WTC11 (cell line): Measurements from ENCODE around the gene KRTAP4-16. TPM values are rescaled to one million over a fixed set of nuclear protein-coding genes. Genes with fewer than 3 reads are reported as not detected.
"Not testable (repeated sequence)": the region's sequence is repeated elsewhere in the genome, so short reads cannot be mapped to it uniquely, and the experiment has no call there.

ENCODE experiments used
- ATAC-seq: fragments of 200-7000 bp; cut with Tn5 transposase; 2 replicates; pipeline ENCODE4 v1.10.0; 2021; ENCODE audit warnings: mild to moderate bottlenecking, moderate library complexity
- CTCF ChIA-PET: fragments of 300-600 bp; sonication (Branson Sonifier 250); formaldehyde crosslinking; loops from one replicate; lab custom pipeline; 2021; ENCODE audit warnings: antibody characterized with exemption; lab: Charles Lee
- POLR2A ChIA-PET: fragments of 350-600 bp; sonication (Branson Sonifier 250); formaldehyde crosslinking; loops from one replicate; lab custom pipeline; 2021; ENCODE audit warnings: antibody characterized with exemption; lab: Charles Lee
- DNase-seq: peaks from one replicate; pipeline ENCODE4 v3.0.0; 2021; ENCODE audit warnings: low spot score
- H3K27ac Mint-ChIP-seq: 2 replicates; pipeline ENCODE4 v1.8.0; 2021; ENCODE audit warnings: mixed read lengths
- H3K27me3 Mint-ChIP-seq: 2 replicates; pipeline ENCODE4 v1.8.0; 2021; ENCODE audit warnings: low read depth, mild to moderate bottlenecking, moderate library complexity, mixed read lengths
- H3K36me3 Mint-ChIP-seq: 2 replicates; pipeline ENCODE4 v1.8.0; 2021; ENCODE audit warnings: mixed read lengths
- H3K4me1 Mint-ChIP-seq: 2 replicates; pipeline ENCODE4 v1.8.0; 2022; ENCODE audit warnings: mixed read lengths
- H3K4me3 Mint-ChIP-seq: 2 replicates; pipeline ENCODE4 v1.8.0; 2021; ENCODE audit warnings: mild to moderate bottlenecking, moderate library complexity, mixed read lengths
- H3K9me3 Mint-ChIP-seq: 2 replicates; pipeline ENCODE4 v1.8.0; 2021; ENCODE audit warnings: mixed read lengths
- CREM ChIP-seq: sonication (generic); formaldehyde crosslinking; IDR thresholded peaks from 2 replicates; pipeline ENCODE4 v1.8.1; 2022; ENCODE audit warnings: mild to moderate bottlenecking, missing genetic modification reagents, moderate library complexity
- ELF4 ChIP-seq: sonication (generic); formaldehyde crosslinking; IDR thresholded peaks from 2 replicates; pipeline ENCODE4 v1.8.1; 2022; ENCODE audit warnings: low read depth, mild to moderate bottlenecking, moderate library complexity, missing genetic modification reagents
- EMX1 ChIP-seq: fragments of 250-450 bp; sonication (Bioruptor Pico); IDR thresholded peaks from 2 replicates; pipeline ENCODE4 v1.8.0; 2021; ENCODE audit warnings: mild to moderate bottlenecking
- ESRRA ChIP-seq: sonication (generic); formaldehyde crosslinking; IDR thresholded peaks from 2 replicates; pipeline ENCODE4 v1.8.1; 2022; ENCODE audit warnings: mild to moderate bottlenecking, missing genetic modification reagents, borderline replicate concordance
- GABPB1 ChIP-seq: sonication (generic); formaldehyde crosslinking; IDR thresholded peaks from 2 replicates; pipeline ENCODE4 v1.8.1; 2023; ENCODE audit warnings: mild to moderate bottlenecking, missing genetic modification reagents
- GTF2I ChIP-seq: fragments of 250-450 bp; sonication (Bioruptor Pico); conservative IDR thresholded peaks from 2 replicates; pipeline ENCODE4 v1.4.0; 2021; ENCODE audit warnings: mild to moderate bottlenecking
- IRF2 ChIP-seq: sonication (generic); formaldehyde crosslinking; IDR thresholded peaks from 2 replicates; pipeline ENCODE4 v1.8.0; 2022; ENCODE audit warnings: low read depth, missing genetic modification reagents, borderline replicate concordance
- MXD4 ChIP-seq: fragments of 250-450 bp; sonication (Bioruptor Pico); IDR thresholded peaks from 2 replicates; pipeline ENCODE4 v1.8.0; 2021; ENCODE audit warnings: mild to moderate bottlenecking, moderate library complexity, borderline replicate concordance
- NFATC4 ChIP-seq: fragments of 250-450 bp; sonication (Bioruptor Pico); IDR thresholded peaks from 2 replicates; pipeline ENCODE4 v1.9.0; 2021; ENCODE audit warnings: mild to moderate bottlenecking
- NR2C2 ChIP-seq: sonication (generic); formaldehyde crosslinking; IDR thresholded peaks from 2 replicates; pipeline ENCODE4 v1.8.0; 2022; ENCODE audit warnings: mild to moderate bottlenecking, missing genetic modification reagents
- RORB ChIP-seq: fragments of 250-450 bp; sonication (Bioruptor Pico); IDR thresholded peaks from 2 replicates; pipeline ENCODE4 v1.9.0; 2021; ENCODE audit warnings: mild to moderate bottlenecking
- SMAD4 ChIP-seq: sonication (generic); formaldehyde crosslinking; IDR thresholded peaks from 2 replicates; pipeline ENCODE4 v1.8.0; 2022; ENCODE audit warnings: mild to moderate bottlenecking, missing genetic modification reagents
- SP1 ChIP-seq: sonication (generic); formaldehyde crosslinking; conservative IDR thresholded peaks from 2 replicates; pipeline ENCODE4 v1.8.1; 2022; ENCODE audit warnings: missing genetic modification reagents
- TEAD4 ChIP-seq: sonication (generic); formaldehyde crosslinking; IDR thresholded peaks from 2 replicates; pipeline ENCODE4 v1.8.0; 2022; ENCODE audit warnings: mild to moderate bottlenecking, missing genetic modification reagents
- ZBTB21 ChIP-seq: sonication (generic); formaldehyde crosslinking; IDR thresholded peaks from 2 replicates; pipeline ENCODE4 v1.8.1; 2023; ENCODE audit warnings: mild to moderate bottlenecking, missing genetic modification reagents, borderline replicate concordance
- ZNF219 ChIP-seq: sonication (generic); formaldehyde crosslinking; IDR thresholded peaks from 2 replicates; pipeline ENCODE4 v1.8.0; 2023; ENCODE audit warnings: missing genetic modification reagents, mild to moderate bottlenecking, borderline replicate concordance
- ZNF263 ChIP-seq: sonication (generic); formaldehyde crosslinking; IDR thresholded peaks from 2 replicates; pipeline ENCODE4 v1.8.1; 2022; ENCODE audit warnings: low read depth, mild to moderate bottlenecking, moderate library complexity, missing genetic modification reagents
- ZNF423 ChIP-seq: fragments of 250-450 bp; sonication (Bioruptor Pico); IDR thresholded peaks from 2 replicates; pipeline ENCODE4 v2.1.2; 2022; ENCODE audit warnings: mild to moderate bottlenecking, moderate library complexity
- total RNA-seq: library from RNA; stranded (reverse); gene quantifications from 3 replicates; pipeline ENCODE4 v1.2.3, GENCODE V29; 2021
- TF ChIP-seq, protein P1 (sequence below): sonication (generic); formaldehyde crosslinking; IDR thresholded peaks from 2 replicates; pipeline ENCODE4 v1.8.0; 2022; ENCODE audit warnings: mild to moderate bottlenecking, missing genetic modification reagents
- TF ChIP-seq, protein P2 (sequence below): fragments of 250-450 bp; sonication (Bioruptor Pico); IDR thresholded peaks from 2 replicates; pipeline ENCODE4 v1.9.0; 2021; ENCODE audit warnings: moderate library complexity, mild to moderate bottlenecking, inconsistent platforms, borderline replicate concordance
- TF ChIP-seq, protein P3 (sequence below): sonication (generic); formaldehyde crosslinking; IDR thresholded peaks from 2 replicates; pipeline ENCODE4 v1.8.0; 2022; ENCODE audit warnings: mild to moderate bottlenecking, missing genetic modification reagents
- TF ChIP-seq, protein P4 (sequence below): sonication (generic); formaldehyde crosslinking; IDR thresholded peaks from 2 replicates; pipeline ENCODE4 v1.8.1; 2023; ENCODE audit warnings: mild to moderate bottlenecking, missing genetic modification reagents, moderate library complexity
- TF ChIP-seq, protein P5 (sequence below): fragments of 200-600 bp; IDR thresholded peaks from 2 replicates; pipeline ENCODE4 v1.8.0; 2022; ENCODE audit warnings: antibody characterized with exemption
- TF ChIP-seq, protein P6 (sequence below): sonication (generic); formaldehyde crosslinking; IDR thresholded peaks from 2 replicates; pipeline ENCODE4 v1.8.0; 2022; ENCODE audit warnings: mild to moderate bottlenecking, missing genetic modification reagents

Gene KRTAP4-16
- total RNA-seq, 1 experiment from 2014 or later = not detected

DNA sequence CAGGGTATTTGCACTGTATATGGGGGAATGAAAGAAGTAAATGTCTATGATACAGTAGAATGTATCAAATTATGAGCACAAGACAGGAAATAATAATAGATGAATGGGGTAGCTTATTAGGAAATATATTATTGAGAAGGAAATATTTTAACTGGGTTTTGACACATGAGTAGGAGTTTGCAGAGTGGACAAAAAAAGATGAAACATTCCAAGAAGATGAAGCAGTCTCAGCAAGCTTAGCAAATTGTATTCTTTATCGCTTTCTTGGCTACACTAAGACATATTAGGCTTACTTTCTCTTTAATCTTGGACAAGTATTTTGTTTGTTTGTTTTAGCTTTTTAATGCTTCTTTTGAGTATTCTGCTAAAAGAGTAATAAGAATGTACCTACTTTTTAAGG, 1.9 kb upstream of the KRTAP4-16 start:
- CTCF ChIA-PET = no interaction called here
- ATAC-seq (no peak), DNase-seq (no peak)
- Mint-ChIP-seq H3K36me3 (peaks cover 6% of the 10 kb centered on the region), H3K27ac (no peak overlapping the region), H3K9me3 (peaks cover 10% of the 10 kb centered on the region), H3K4me3 (no peak overlapping the region), H3K4me1 (peaks cover 62% of the 10 kb centered on the region), H3K27me3 (no peaks in the 10 kb centered on the region)
- POLR2A ChIA-PET = no interaction called here
- no peak for TF ChIP-seq GABPB1 (CRISPR knock-in tag)
- TF ChIP-seq, protein P1, sequence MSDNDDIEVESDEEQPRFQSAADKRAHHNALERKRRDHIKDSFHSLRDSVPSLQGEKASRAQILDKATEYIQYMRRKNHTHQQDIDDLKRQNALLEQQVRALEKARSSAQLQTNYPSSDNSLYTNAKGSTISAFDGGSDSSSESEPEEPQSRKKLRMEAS (CRISPR knock-in tag) = no peak
- no peak for TF ChIP-seq SP1 (CRISPR knock-in tag)
- TF ChIP-seq SMAD4 (CRISPR knock-in tag) = no peak
- no peak for TF ChIP-seq RORB
- TF ChIP-seq EMX1 = no peak
- no peak for TF ChIP-seq ELF4
- TF ChIP-seq MXD4 (CRISPR knock-in tag) = no peak
- TF ChIP-seq, protein P2, sequence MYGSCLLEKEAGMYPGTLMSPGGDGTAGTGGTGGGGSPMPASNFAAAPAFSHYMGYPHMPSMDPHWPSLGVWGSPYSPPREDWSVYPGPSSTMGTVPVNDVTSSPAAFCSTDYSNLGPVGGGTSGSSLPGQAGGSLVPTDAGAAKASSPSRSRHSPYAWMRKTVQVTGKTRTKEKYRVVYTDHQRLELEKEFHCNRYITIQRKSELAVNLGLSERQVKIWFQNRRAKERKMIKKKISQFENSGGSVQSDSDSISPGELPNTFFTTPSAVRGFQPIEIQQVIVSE (CRISPR knock-in tag) = no peak
- TF ChIP-seq ZNF423 (CRISPR knock-in tag) = no peak
- TF ChIP-seq ESRRA = no peak
- no peak for TF ChIP-seq ZNF263 (CRISPR knock-in tag)
- no peak for TF ChIP-seq CREM (CRISPR knock-in tag)
- TF ChIP-seq IRF2 (CRISPR knock-in tag) = no peak
- TF ChIP-seq TEAD4 (CRISPR knock-in tag) = no peak
- TF ChIP-seq, protein P3, sequence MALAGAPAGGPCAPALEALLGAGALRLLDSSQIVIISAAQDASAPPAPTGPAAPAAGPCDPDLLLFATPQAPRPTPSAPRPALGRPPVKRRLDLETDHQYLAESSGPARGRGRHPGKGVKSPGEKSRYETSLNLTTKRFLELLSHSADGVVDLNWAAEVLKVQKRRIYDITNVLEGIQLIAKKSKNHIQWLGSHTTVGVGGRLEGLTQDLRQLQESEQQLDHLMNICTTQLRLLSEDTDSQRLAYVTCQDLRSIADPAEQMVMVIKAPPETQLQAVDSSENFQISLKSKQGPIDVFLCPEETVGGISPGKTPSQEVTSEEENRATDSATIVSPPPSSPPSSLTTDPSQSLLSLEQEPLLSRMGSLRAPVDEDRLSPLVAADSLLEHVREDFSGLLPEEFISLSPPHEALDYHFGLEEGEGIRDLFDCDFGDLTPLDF (CRISPR knock-in tag) = no peak

DNA sequence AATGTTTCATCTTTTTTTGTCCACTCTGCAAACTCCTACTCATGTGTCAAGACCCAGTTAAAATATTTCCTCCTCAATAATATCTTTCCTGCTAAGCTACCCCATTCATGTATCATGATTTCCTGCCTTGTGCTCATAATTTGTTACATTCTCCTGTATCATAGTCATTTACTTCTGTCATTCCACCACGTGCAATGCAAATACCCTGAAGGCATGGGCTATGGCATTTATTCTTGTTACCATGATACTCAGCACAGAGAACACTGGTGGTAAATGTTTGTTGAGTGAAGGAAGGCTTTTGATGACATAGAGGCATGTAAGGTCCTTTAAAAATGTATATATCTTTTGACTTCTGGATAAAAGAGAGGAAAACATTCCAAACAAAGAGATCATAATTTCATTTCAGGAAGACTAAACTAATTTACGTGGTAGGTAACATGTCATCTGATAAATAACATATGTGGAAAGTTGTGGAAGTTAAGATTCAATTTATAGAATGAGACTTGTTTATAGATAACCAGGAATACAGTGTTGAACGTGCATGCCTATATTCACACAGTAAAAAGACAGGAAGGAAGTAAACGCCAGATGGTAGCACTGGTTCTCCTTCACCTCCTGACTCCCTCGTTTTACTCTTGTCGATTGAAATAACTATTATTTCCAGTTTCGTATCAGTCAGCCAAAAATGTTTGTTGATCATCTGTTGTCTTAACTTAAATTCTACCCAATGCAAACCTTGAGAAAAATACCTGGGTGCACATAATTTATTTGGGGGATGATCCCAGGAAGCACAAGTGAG, 2.1 kb downstream of the KRTAP4-16 start:
- H3K4me1 Mint-ChIP-seq = peaks cover 37% of the 10 kb centered on the region
- DNase-seq, ATAC-seq, H3K27me3 Mint-ChIP-seq, H3K36me3 Mint-ChIP-seq, H3K27ac Mint-ChIP-seq, POLR2A ChIA-PET, H3K4me3 Mint-ChIP-seq, CTCF ChIA-PET: not testable (repeated sequence)
- peaks cover 16% of the 10 kb centered on the region for H3K9me3 Mint-ChIP-seq

DNA sequence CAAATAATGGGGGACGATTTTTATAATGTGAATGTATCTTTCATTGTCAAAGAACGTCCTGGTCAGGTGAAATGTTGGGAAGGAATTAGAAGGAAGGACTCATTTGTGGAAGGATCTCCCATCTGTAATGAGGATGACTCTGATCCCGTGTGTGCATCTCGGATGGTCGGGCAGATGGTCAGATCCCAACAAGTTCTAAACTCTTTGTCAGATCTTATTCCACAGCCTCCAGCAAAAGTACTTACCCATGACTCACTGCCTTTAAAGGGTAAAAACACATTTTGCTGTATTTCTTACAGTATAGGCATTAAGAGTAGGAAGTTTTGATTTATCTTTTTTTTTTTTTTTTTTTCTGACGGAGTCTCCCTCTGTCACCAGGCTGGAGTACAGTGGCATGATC, 3.5 kb downstream of the KRTAP4-16 start:
- CTCF ChIA-PET = no interaction called here
- TF ChIP-seq NR2C2 = no peak
- TF ChIP-seq ZNF219 (CRISPR knock-in tag) = no peak
- TF ChIP-seq NFATC4 = no peak
- TF ChIP-seq, protein P1 (CRISPR knock-in tag) = no peak
- no peak for TF ChIP-seq IRF2 (CRISPR knock-in tag)
- TF ChIP-seq GTF2I (CRISPR knock-in tag) = no peak
- no peak for TF ChIP-seq ZBTB21
- TF ChIP-seq, protein P4, sequence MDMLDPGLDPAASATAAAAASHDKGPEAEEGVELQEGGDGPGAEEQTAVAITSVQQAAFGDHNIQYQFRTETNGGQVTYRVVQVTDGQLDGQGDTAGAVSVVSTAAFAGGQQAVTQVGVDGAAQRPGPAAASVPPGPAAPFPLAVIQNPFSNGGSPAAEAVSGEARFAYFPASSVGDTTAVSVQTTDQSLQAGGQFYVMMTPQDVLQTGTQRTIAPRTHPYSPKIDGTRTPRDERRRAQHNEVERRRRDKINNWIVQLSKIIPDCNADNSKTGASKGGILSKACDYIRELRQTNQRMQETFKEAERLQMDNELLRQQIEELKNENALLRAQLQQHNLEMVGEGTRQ (CRISPR knock-in tag) = no peak
- TF ChIP-seq, protein P5, sequence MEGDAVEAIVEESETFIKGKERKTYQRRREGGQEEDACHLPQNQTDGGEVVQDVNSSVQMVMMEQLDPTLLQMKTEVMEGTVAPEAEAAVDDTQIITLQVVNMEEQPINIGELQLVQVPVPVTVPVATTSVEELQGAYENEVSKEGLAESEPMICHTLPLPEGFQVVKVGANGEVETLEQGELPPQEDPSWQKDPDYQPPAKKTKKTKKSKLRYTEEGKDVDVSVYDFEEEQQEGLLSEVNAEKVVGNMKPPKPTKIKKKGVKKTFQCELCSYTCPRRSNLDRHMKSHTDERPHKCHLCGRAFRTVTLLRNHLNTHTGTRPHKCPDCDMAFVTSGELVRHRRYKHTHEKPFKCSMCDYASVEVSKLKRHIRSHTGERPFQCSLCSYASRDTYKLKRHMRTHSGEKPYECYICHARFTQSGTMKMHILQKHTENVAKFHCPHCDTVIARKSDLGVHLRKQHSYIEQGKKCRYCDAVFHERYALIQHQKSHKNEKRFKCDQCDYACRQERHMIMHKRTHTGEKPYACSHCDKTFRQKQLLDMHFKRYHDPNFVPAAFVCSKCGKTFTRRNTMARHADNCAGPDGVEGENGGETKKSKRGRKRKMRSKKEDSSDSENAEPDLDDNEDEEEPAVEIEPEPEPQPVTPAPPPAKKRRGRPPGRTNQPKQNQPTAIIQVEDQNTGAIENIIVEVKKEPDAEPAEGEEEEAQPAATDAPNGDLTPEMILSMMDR = no peak
- TF ChIP-seq, protein P6, sequence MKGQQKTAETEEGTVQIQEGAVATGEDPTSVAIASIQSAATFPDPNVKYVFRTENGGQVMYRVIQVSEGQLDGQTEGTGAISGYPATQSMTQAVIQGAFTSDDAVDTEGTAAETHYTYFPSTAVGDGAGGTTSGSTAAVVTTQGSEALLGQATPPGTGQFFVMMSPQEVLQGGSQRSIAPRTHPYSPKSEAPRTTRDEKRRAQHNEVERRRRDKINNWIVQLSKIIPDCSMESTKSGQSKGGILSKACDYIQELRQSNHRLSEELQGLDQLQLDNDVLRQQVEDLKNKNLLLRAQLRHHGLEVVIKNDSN = no peak
- TF ChIP-seq, all 79 proteins: peak for 0
- Mint-ChIP-seq H3K9me3 (peaks cover 29% of the 10 kb centered on the region), H3K27me3 (no peaks in the 10 kb centered on the region), H3K36me3 (peaks cover 13% of the 10 kb centered on the region), H3K4me3 (no peak overlapping the region), H3K27ac (no peak overlapping the region), H3K4me1 (peaks cover 34% of the 10 kb centered on the region)
- ATAC-seq = no peak
- POLR2A ChIA-PET = no interaction called here
- DNase-seq = no peak
